Glutamatergic neuron (in vitro differentiated cells): Measurements from ENCODE around the gene DOCK6. TPM values are rescaled to one million over a fixed set of nuclear protein-coding genes. Genes with fewer than 3 reads are reported as not detected.
A peak's percentile ranks its signal among the peaks of the same experiment; 100 is the strongest.

ENCODE experiments used
- DNase-seq: peaks from one replicate; pipeline ENCODE4 v3.0.0; 2022
- H3K27ac Mint-ChIP-seq: one replicate; pipeline ENCODE4 v1.8.0; 2020; ENCODE audit warnings: mild to moderate bottlenecking, mixed read lengths, inconsistent platforms; ENCODE audit not compliant: unreplicated experiment
- H3K27me3 Mint-ChIP-seq: one replicate; pipeline ENCODE4 v1.8.0; 2020; ENCODE audit warnings: mild to moderate bottlenecking, moderate library complexity, mixed read lengths, inconsistent platforms; ENCODE audit not compliant: unreplicated experiment
- H3K36me3 Mint-ChIP-seq: one replicate; pipeline ENCODE4 v1.8.0; 2020; ENCODE audit warnings: mild to moderate bottlenecking, mixed read lengths, inconsistent platforms; ENCODE audit not compliant: unreplicated experiment
- H3K4me1 Mint-ChIP-seq: one replicate; pipeline ENCODE4 v1.8.0; 2020; ENCODE audit warnings: mild to moderate bottlenecking, low read depth, mixed read lengths, inconsistent platforms; ENCODE audit not compliant: unreplicated experiment
- H3K4me3 Mint-ChIP-seq: one replicate; pipeline ENCODE4 v1.8.0; 2020; ENCODE audit warnings: mild to moderate bottlenecking, mixed read lengths, inconsistent platforms; ENCODE audit not compliant: unreplicated experiment
- H3K9me3 Mint-ChIP-seq: one replicate; pipeline ENCODE4 v1.8.0; 2020; ENCODE audit warnings: mild to moderate bottlenecking, moderate library complexity, mixed read lengths, inconsistent platforms; ENCODE audit not compliant: unreplicated experiment
- total RNA-seq: library from RNA; stranded (reverse); fragmentation: NEBNext Ultra II Directional; extraction: Animal tissue kit (Norgen Biotek cat#: 25700); gene quantifications from one replicate; pipeline ENCODE4 v1.2.1, GENCODE V29; 2021; ENCODE audit not compliant: unreplicated experiment
- TF ChIP-seq, protein P1 (sequence below): fragments of 200-600 bp; sonication (generic); IDR thresholded peaks from one replicate; pipeline ENCODE4 v1.5.0; 2021; ENCODE audit not compliant: partially characterized antibody, unreplicated experiment

Gene DOCK6
- total RNA-seq, 1 donor from 2014 or later: 260 TPM

DNA sequence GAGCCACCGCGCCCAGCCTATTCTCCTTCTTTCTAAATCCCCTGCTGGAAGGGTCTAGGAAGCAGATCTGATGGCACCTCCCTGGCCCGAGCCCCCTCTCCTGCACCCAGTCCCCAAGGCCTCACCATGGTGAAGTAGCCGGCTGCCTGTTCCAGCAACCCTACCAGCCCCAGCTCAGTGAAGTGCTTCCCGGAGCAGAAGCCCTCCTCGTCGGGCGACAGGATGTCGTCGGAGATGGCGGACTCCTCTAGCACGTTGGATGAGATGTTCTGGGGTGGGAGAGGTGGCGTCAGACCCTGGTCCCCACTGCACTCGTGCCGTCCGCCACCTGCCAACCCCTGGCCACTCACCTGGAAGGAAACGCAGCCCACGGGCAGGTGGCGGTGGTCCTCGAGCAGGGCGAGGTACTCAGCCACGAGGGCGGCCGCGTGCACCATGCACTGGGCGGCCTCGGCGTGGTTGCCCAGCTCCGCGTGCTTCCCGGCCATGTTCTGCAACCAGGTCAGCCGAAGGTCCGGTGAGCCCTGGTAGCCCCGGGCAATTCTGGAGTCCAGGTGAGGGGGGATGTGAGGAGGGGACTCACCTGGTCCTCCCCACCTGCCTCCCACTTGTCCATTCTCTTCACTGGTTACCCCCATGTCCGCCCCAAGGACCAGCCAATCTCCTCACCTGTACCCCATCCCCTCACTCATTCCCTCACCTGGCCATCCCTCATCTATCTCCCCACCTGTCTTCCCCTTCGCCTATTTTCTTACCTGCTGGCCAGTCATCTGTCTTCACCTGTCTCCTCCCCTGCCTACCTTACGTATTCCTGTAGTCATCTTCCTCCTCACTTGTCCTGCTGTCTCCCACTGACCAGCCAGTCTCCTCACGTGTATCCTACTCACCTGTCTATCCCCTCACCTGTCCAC, 53.5 kb downstream of the DOCK6 start:
- no peak overlapping the region for H3K4me3 Mint-ChIP-seq

DNA sequence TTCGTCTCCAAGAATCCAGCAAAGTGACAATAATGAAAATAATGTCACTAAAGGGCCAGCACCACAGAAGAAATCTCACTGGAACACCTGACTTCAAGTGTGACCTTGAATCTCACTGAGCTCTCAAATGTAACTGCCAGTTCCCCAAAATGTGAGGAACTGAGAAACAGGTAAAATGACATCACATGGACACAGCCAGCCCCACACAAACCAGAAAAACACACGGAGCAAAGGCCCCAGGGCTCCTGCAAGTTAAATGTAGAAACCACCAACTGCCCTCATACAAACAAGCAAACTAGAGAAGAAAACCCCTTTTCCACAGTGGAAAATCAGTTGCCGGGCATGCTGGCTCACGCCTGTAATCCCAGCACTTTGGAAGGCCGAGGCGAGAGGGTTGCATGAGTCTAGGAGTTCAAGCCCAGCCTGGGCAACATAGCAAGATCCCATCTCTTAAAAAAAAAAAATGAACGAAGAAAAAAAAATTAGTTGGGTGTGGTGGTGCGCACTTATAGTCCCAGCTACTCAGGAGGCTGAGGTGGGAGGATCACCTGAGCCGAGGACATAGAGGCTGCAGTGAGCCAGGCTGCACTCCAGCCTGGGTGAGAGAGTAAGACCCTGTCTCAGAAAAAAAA, 56.3 kb downstream of the DOCK6 start:
- H3K27ac Mint-ChIP-seq: no peak overlapping the region
- peaks cover 17% of the 10 kb centered on the region for H3K27me3 Mint-ChIP-seq
- peaks cover 13% of the 10 kb centered on the region for H3K9me3 Mint-ChIP-seq
- no peak for DNase-seq
- no peak overlapping the region for H3K4me3 Mint-ChIP-seq
- TF ChIP-seq, protein P1, sequence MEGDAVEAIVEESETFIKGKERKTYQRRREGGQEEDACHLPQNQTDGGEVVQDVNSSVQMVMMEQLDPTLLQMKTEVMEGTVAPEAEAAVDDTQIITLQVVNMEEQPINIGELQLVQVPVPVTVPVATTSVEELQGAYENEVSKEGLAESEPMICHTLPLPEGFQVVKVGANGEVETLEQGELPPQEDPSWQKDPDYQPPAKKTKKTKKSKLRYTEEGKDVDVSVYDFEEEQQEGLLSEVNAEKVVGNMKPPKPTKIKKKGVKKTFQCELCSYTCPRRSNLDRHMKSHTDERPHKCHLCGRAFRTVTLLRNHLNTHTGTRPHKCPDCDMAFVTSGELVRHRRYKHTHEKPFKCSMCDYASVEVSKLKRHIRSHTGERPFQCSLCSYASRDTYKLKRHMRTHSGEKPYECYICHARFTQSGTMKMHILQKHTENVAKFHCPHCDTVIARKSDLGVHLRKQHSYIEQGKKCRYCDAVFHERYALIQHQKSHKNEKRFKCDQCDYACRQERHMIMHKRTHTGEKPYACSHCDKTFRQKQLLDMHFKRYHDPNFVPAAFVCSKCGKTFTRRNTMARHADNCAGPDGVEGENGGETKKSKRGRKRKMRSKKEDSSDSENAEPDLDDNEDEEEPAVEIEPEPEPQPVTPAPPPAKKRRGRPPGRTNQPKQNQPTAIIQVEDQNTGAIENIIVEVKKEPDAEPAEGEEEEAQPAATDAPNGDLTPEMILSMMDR: no peak
- H3K4me1 Mint-ChIP-seq: no peaks in the 10 kb centered on the region
- H3K36me3 Mint-ChIP-seq: peaks cover 7% of the 10 kb centered on the region

More for the DNA sequence above, 53.5 kb downstream of the DOCK6 start:
- no peak overlapping the region for H3K27ac Mint-ChIP-seq
- H3K4me1 Mint-ChIP-seq: no peaks in the 10 kb centered on the region
- DNase-seq: peak; percentile 48
- peaks cover 14% of the 10 kb centered on the region for H3K36me3 Mint-ChIP-seq
- peaks cover 19% of the 10 kb centered on the region for H3K27me3 Mint-ChIP-seq
- peaks cover 16% of the 10 kb centered on the region for H3K9me3 Mint-ChIP-seq
- TF ChIP-seq, protein P1: no peak

DNA sequence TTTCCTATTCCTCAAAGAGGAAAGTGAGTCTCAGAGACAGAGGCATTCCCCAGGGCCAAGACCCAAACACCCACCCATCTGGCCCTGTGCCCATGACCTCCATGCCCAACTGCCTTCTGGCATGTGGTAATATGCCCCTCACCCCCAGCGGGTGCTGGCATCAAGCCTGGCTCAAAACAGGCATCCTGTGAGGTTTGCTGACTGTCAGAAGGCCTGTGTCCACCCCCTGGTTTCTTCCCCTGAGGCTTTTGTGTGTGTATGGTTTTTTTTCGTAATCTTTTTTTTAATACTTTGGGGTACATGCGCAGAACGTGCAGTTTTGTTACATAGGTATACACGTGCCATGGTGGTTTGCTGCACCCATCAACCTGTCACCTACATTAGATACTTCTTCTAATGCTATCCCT, 57.4 kb downstream of the DOCK6 start:
- no peak for DNase-seq
- Mint-ChIP-seq H3K9me3 (peaks cover 2% of the 10 kb centered on the region), H3K27me3 (peaks cover 8% of the 10 kb centered on the region), H3K4me3 (no peak overlapping the region), H3K27ac (no peak overlapping the region), H3K4me1 (no peaks in the 10 kb centered on the region), H3K36me3 (no peaks in the 10 kb centered on the region)
- TF ChIP-seq, protein P1: no peak

DNA sequence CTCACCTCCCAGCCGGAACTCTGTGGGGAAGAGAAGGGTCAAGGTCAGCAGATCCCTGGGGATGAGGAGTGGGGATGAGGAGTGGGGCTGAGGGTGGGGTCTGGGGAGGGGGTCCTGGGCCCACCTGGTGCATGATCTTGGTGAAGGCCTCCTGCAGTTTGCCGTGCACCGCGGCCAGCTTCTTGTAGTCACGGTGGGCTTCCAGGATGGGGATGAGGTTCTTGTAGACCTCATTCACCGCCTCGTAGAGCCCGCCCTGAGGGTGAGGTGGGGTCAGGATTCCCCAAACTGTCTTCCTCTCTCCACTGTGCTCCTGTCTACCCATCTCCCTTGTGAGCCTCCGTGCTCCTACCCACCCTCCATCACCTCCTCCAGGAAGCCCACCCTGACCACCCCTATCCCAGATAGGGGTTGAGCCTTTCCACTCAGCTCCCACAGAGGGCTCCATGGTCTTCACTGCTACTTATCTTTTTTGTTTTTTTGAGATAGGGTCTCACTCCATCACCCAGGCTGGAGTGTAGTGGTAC, 58.2 kb downstream of the DOCK6 start:
- Mint-ChIP-seq H3K36me3 (peaks cover 3% of the 10 kb centered on the region), H3K4me3 (no peak overlapping the region), H3K27me3 (peaks cover 4% of the 10 kb centered on the region), H3K27ac (no peak overlapping the region), H3K9me3 (no peaks in the 10 kb centered on the region), H3K4me1 (no peaks in the 10 kb centered on the region)
- DNase-seq: no peak
- TF ChIP-seq, protein P1: no peak
